ENCODE measurements around the gene KLHL17. TPM values are rescaled to one million over a fixed set of nuclear protein-coding genes. Genes with fewer than 3 reads are reported as not detected.

The KLHL17 gene
- total and polyA plus RNA-seq, 5 donors from 2014 or later: 1.5 to 28.4 (median 1.6) TPM

DNA sequence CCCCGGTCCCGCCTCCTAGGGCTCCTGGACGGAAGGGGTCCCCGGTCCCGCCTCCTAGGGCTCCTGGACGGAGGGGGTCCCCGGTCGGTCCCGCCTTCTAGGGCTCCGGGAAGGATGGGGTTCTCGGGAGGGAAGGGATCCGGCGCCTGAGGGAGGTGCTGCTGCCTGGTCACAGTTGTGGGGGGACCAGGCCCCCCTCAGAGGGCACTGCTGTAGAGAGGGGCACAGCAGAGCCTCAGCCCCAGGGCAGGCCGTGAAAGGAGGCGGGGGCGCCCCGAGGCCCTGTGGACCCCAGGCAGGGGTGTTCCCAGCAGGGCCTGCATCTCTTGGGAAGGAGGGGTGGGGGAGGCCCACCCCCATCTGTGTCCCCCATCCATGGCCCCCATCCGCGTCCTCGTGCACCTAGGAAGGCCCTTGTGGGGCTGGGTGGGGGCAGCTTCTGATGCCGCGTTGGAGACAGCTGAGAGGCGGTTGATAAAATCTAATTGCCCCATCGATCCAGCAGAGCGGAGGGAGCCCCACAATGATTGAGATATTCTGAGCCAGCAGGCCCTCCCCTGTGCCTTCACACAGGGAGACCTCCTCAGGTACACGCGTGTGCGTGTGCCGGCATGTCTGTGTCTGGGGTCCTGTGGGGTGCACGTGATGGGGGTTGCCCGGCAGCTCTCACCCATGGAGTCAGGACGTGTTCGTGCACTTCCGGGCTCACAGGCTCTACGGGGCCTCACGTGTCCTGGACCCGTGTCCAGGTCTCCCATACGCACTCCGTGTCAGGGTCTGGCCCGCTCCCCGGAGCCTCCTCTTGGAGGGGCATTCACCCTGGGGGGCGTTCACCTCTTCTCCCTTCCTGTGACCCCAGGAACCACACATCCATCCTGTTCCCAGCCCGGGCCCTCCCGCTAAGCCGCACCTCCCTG is 23.8 kb upstream of the KLHL17 start:
- H3K27me3 ChIP-seq (ENCODE audit: control insufficient read depth, insufficient read depth, low read length): no peaks in the 10 kb centered on the region
- Mint-ChIP-seq H3K36me3 (no peaks in the 10 kb centered on the region), H3K9me3 (no peaks in the 10 kb centered on the region), H3K4me1 (peaks cover 0 to 13% (median 0%) of the 10 kb centered on the region in 4 donors), H3K4me3 (no peak overlapping the region), H3K27ac (no peak overlapping the region), H3K27me3 (peaks cover 33% of the 10 kb centered on the region)
- no peak overlapping the region for H3K4me3 ChIP-seq (ENCODE audit: low read depth, low read length)
- H3K27ac ChIP-seq (ENCODE audit: insufficient read depth, low read length, poor library complexity, severe bottlenecking): no peak overlapping the region
- no peaks in the 10 kb centered on the region for H3K36me3 ChIP-seq (ENCODE audit: control insufficient read depth, insufficient read depth, low read length)
- H3K4me1 ChIP-seq (ENCODE audit: control insufficient read depth, insufficient read depth, low read length, poor library complexity, severe bottlenecking): peaks cover 14% of the 10 kb centered on the region
- DNase-seq: no peak
- H3K9me3 ChIP-seq (ENCODE audit: control insufficient read depth in 2 of 2, low read length in 2 of 2): no peaks in the 10 kb centered on the region
- no peak for ATAC-seq (ENCODE audit: low read depth in 2 of 2)

- H3K27ac ChIP-seq (ENCODE audit: insufficient read depth, low read length, poor library complexity, severe bottlenecking): no peak overlapping the region
- H3K27me3 ChIP-seq (ENCODE audit: control insufficient read depth, insufficient read depth, low read length): no peaks in the 10 kb centered on the region
- H3K4me1 ChIP-seq (ENCODE audit: control insufficient read depth, insufficient read depth, low read length, poor library complexity, severe bottlenecking): peaks cover 23% of the 10 kb centered on the region
- Mint-ChIP-seq H3K4me1 (peaks cover 0 to 13% (median 0%) of the 10 kb centered on the region in 4 donors), H3K36me3 (no peaks in the 10 kb centered on the region), H3K4me3 (no peak overlapping the region), H3K27ac (no peak overlapping the region), H3K27me3 (peaks cover 29% of the 10 kb centered on the region), H3K9me3 (no peaks in the 10 kb centered on the region)
- H3K4me3 ChIP-seq (ENCODE audit: low read depth, low read length): no peak overlapping the region
- no peaks in the 10 kb centered on the region for H3K36me3 ChIP-seq (ENCODE audit: control insufficient read depth, insufficient read depth, low read length)
- H3K9me3 ChIP-seq (ENCODE audit: control insufficient read depth in 2 of 2, low read length in 2 of 2): no peaks in the 10 kb centered on the region
- ATAC-seq (ENCODE audit: low read depth in 2 of 2) (no peak), DNase-seq (no peak)
Observed at GRCh38 chr1:937521-937920, 22.9 kb upstream of the KLHL17 start.

- Mint-ChIP-seq H3K4me1 (peaks cover 0 to 15% (median 0%) of the 10 kb centered on the region in 4 donors), H3K9me3 (no peaks in the 10 kb centered on the region)
- H3K27me3 ChIP-seq (ENCODE audit: control insufficient read depth, insufficient read depth, low read length): no peaks in the 10 kb centered on the region
Observed at GRCh38 chr1:938088-938683, 22.2 kb upstream of the KLHL17 start.

DNA sequence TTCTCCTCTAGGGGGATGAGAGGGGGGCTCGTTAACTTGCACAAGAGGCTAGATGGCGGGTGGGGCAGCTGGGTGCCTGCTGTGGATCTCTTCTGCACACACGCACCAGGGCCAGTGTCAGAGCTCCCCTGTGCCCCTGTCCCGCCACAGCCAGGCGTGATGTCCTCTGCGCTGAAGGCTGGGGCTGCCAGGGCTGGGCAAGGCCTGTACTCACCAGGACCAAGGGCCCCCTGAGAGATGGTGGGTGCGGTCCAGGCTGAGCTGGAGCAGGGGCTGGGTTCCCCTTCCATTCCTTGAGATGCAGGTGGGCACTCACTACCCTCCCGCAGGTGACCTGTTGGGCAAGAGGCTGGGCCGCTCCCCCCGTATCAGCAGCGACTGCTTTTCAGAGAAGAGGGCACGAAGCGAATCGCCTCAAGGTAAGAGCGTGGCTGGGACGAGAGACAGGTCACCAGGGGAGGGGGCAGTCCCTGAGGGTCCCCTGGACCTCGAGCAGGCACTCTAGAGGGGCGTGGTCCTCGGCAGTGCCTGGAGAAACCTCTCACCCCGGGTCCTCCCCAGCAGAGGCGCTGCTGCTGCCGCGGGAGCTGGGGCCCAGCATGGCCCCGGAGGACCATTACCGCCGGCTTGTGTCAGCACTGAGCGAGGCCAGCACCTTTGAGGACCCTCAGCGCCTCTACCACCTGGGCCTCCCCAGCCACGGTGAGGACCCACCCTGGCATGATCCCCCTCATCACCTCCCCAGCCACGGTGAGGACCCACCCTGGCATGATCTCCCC is 21.5 kb upstream of the KLHL17 start:
- Mint-ChIP-seq H3K4me3 (peak overlapping the region in 1 of 4 donors; percentile 16), H3K4me1 (peaks cover 0 to 16% (median 0%) of the 10 kb centered on the region in 4 donors), H3K9me3 (no peaks in the 10 kb centered on the region), H3K27me3 (peaks cover 31% of the 10 kb centered on the region), H3K27ac (no peak overlapping the region), H3K36me3 (no peaks in the 10 kb centered on the region)
- Histone ChIP-seq H3K27ac (ENCODE audit: insufficient read depth, low read length, poor library complexity, severe bottlenecking) (no peak overlapping the region), H3K4me1 (ENCODE audit: control insufficient read depth, insufficient read depth, low read length, poor library complexity, severe bottlenecking) (peaks cover 27% of the 10 kb centered on the region), H3K27me3 (ENCODE audit: control insufficient read depth, insufficient read depth, low read length) (no peaks in the 10 kb centered on the region), H3K4me3 (ENCODE audit: low read depth, low read length) (no peak overlapping the region), H3K9me3 (ENCODE audit: control insufficient read depth in 2 of 2, low read length in 2 of 2) (no peaks in the 10 kb centered on the region), H3K36me3 (ENCODE audit: control insufficient read depth, insufficient read depth, low read length) (no peaks in the 10 kb centered on the region)
- ATAC-seq (ENCODE audit: low read depth in 2 of 2) (no peak), DNase-seq (no peak)

More at GRCh38 chr1:938088-938683, 22.2 kb upstream of the KLHL17 start:
- peak overlapping the region in 1 of 4 donors; percentile 48 for H3K4me3 Mint-ChIP-seq
- no peak overlapping the region for H3K27ac Mint-ChIP-seq
- H3K36me3 Mint-ChIP-seq: no peaks in the 10 kb centered on the region
- no peak for DNase-seq
- Histone ChIP-seq H3K9me3 (ENCODE audit: control insufficient read depth in 2 of 2, low read length in 2 of 2) (no peaks in the 10 kb centered on the region), H3K27ac (ENCODE audit: insufficient read depth, low read length, poor library complexity, severe bottlenecking) (no peak overlapping the region), H3K36me3 (ENCODE audit: control insufficient read depth, insufficient read depth, low read length) (no peaks in the 10 kb centered on the region), H3K4me1 (ENCODE audit: control insufficient read depth, insufficient read depth, low read length, poor library complexity, severe bottlenecking) (peaks cover 27% of the 10 kb centered on the region), H3K4me3 (ENCODE audit: low read depth, low read length) (no peak overlapping the region)
- peaks cover 32% of the 10 kb centered on the region for H3K27me3 Mint-ChIP-seq
- ATAC-seq (ENCODE audit: low read depth in 2 of 2): no peak

GRCh38 chr1:939511-940106 is 20.8 kb upstream of the KLHL17 start:
- DNase-seq (no peak), ATAC-seq (ENCODE audit: low read depth in 2 of 2) (no peak)
- Mint-ChIP-seq H3K27me3 (peaks cover 31% of the 10 kb centered on the region), H3K36me3 (no peaks in the 10 kb centered on the region), H3K27ac (no peak overlapping the region), H3K4me3 (peak overlapping the region in 2 of 4 donors; percentile 16 to 54), H3K9me3 (no peaks in the 10 kb centered on the region), H3K4me1 (peaks cover 0 to 16% (median 0%) of the 10 kb centered on the region in 4 donors)
- H3K4me1 ChIP-seq (ENCODE audit: control insufficient read depth, insufficient read depth, low read length, poor library complexity, severe bottlenecking): peaks cover 27% of the 10 kb centered on the region
- H3K9me3 ChIP-seq (ENCODE audit: control insufficient read depth in 2 of 2, low read length in 2 of 2): no peaks in the 10 kb centered on the region
- no peak overlapping the region for H3K4me3 ChIP-seq (ENCODE audit: low read depth, low read length)
- H3K27me3 ChIP-seq (ENCODE audit: control insufficient read depth, insufficient read depth, low read length): no peaks in the 10 kb centered on the region
- no peak overlapping the region for H3K27ac ChIP-seq (ENCODE audit: insufficient read depth, low read length, poor library complexity, severe bottlenecking)
- no peaks in the 10 kb centered on the region for H3K36me3 ChIP-seq (ENCODE audit: control insufficient read depth, insufficient read depth, low read length)

GRCh38 chr1:940107-941014 is 20.0 kb upstream of the KLHL17 start:
- ATAC-seq (ENCODE audit: low read depth in 2 of 2): peak in 1 of 2 donors; percentile 24
- Histone ChIP-seq H3K9me3 (ENCODE audit: control insufficient read depth in 2 of 2, low read length in 2 of 2) (no peaks in the 10 kb centered on the region), H3K27me3 (ENCODE audit: control insufficient read depth, insufficient read depth, low read length) (no peaks in the 10 kb centered on the region), H3K36me3 (ENCODE audit: control insufficient read depth, insufficient read depth, low read length) (no peaks in the 10 kb centered on the region), H3K4me3 (ENCODE audit: low read depth, low read length) (no peak overlapping the region), H3K4me1 (ENCODE audit: control insufficient read depth, insufficient read depth, low read length, poor library complexity, severe bottlenecking) (peaks cover 27% of the 10 kb centered on the region), H3K27ac (ENCODE audit: insufficient read depth, low read length, poor library complexity, severe bottlenecking) (no peak overlapping the region)
- Mint-ChIP-seq H3K27ac (no peak overlapping the region), H3K36me3 (peaks cover 2% of the 10 kb centered on the region), H3K4me1 (peaks cover 0 to 13% (median 0%) of the 10 kb centered on the region in 4 donors), H3K9me3 (no peaks in the 10 kb centered on the region), H3K27me3 (peaks cover 26% of the 10 kb centered on the region), H3K4me3 (peak overlapping the region; percentile 66 to 84 (median 74))
- peak in 1 of 3 donors; percentile 26 for DNase-seq

All from CD4-positive, CD25-positive, alpha-beta regulatory T cell (primary cell).